Endothelial cell of umbilical vein (primary cell): ENCODE results near the gene CWC25. TPM values are rescaled to one million over a fixed set of nuclear protein-coding genes. Genes with fewer than 3 reads are reported as not detected.

ENCODE experiments used
- BruUV-seq: library from RNA; stranded (reverse); fragments of 400-500 nt; replicated peaks from 2 replicates; lab custom pipeline; 2021; lab: Mats Ljungman, UMichigan
- CTCF ChIA-PET: fragments of 300-600, 350-600 bp; sonication (Branson Sonifier 250); formaldehyde crosslinking; loops from one replicate; lab custom pipeline; 2021; ENCODE audit warnings: antibody characterized with exemption, inconsistent platforms; lab: Charles Lee
- POLR2A ChIA-PET: fragments of 300-600, 350-600 bp; sonication (Branson Sonifier 250); formaldehyde crosslinking; loops from one replicate; lab custom pipeline; 2021; ENCODE audit warnings: antibody characterized with exemption, inconsistent platforms; lab: Charles Lee
- DNase-seq: peaks from one replicate; pipeline ENCODE4 v3.0.0-alpha.2; 2011; ENCODE audit warnings: low read depth, low spot score
- FAIRE-seq: peaks from 2 replicates; lab custom pipeline; 2011; peaks lifted over from hg19 to GRCh38; lab: Jason Lieb, UNC
- H2AFZ ChIP-seq: 2 replicates; pipeline ENCODE4 v1.6.0; 2012; ENCODE audit warnings: low read depth, low read length, control low read depth, inconsistent platforms
- H3K27ac ChIP-seq: 2 replicates; pipeline ENCODE4 v1.5.1; 2011; ENCODE audit warnings: low read depth, mild to moderate bottlenecking, control low read depth, low read length, moderate library complexity; ENCODE audit not compliant: insufficient read depth
- H3K27me3 ChIP-seq, 2 experiments: 2 replicates each; pipeline versions ENCODE4 v1.6.0 to v1.6.1; 2011; ENCODE audit warnings: low read length in 2 of 2, mixed read lengths in 1 of 2; ENCODE audit not compliant: control insufficient read depth in 2 of 2, insufficient read depth in 2 of 2
- H3K36me3 ChIP-seq, 2 experiments: 2 replicates in 1 of 2; 3 replicates in 1 of 2; pipeline ENCODE4 v1.5.1; 2011; ENCODE audit warnings: low read length in 2 of 2, mild to moderate bottlenecking in 1 of 2, moderate library complexity in 1 of 2; ENCODE audit not compliant: control insufficient read depth in 2 of 2, insufficient read depth in 2 of 2; ENCODE audit errors: extremely low read depth in 1 of 2
- H3K4me1 ChIP-seq: 3 replicates; pipeline ENCODE4 v1.5.1; 2011; ENCODE audit warnings: mild to moderate bottlenecking, low read length; ENCODE audit not compliant: control insufficient read depth, insufficient read depth; ENCODE audit errors: extremely low read depth
- H3K4me2 ChIP-seq: 2 replicates; pipeline ENCODE4 v1.6.1; 2011; ENCODE audit warnings: low read length, control low read depth, mixed read lengths; ENCODE audit not compliant: insufficient read depth
- H3K4me3 ChIP-seq, 3 experiments: fragments of 200-600 bp in 1 of 3; sonication (generic), shearing (Covaris generic) in 1 of 3; replicated peaks in 1 of 3; 2 replicates each; pipeline ENCODE4 v1.5.1; 2011 to 2016; ENCODE audit warnings: control low read depth in 3 of 3, low read length in 3 of 3, mild to moderate bottlenecking in 2 of 3, inconsistent platforms in 1 of 3, low read depth in 1 of 3, moderate library complexity in 1 of 3; ENCODE audit not compliant: insufficient read depth in 1 of 3
- H3K79me2 ChIP-seq: 2 replicates; pipeline ENCODE4 v1.6.0; 2012; ENCODE audit warnings: low read length, inconsistent platforms; ENCODE audit not compliant: control insufficient read depth, insufficient read depth
- H3K9ac ChIP-seq: replicated peaks from 2 replicates; pipeline ENCODE3; 2011; ENCODE audit warnings: low read length, control low read depth; ENCODE audit not compliant: insufficient read depth; ENCODE audit errors: extremely low read depth
- H3K9me1 ChIP-seq: replicated peaks from 3 replicates; pipeline ENCODE4 v1.6.0; 2011; ENCODE audit warnings: mild to moderate bottlenecking, low read length; ENCODE audit not compliant: control insufficient read depth, insufficient read depth; ENCODE audit errors: extremely low read depth
- H3K9me3 ChIP-seq: replicated peaks from 2 replicates; pipeline ENCODE4 v1.5.1; 2012; ENCODE audit warnings: low read length, inconsistent platforms; ENCODE audit not compliant: control insufficient read depth, insufficient read depth
- H4K20me1 ChIP-seq: replicated peaks from 2 replicates; pipeline ENCODE3; 2011; ENCODE audit warnings: mild to moderate bottlenecking, low read length; ENCODE audit not compliant: control insufficient read depth, insufficient read depth; ENCODE audit errors: extremely low read depth
- GATA2 ChIP-seq: IDR thresholded peaks from 2 replicates; pipeline ENCODE4 v1.7.0; 2011; ENCODE audit warnings: low read depth, mild to moderate bottlenecking, moderate library complexity, mixed read lengths, low read length; ENCODE audit not compliant: insufficient read length, insufficient read depth
- dilution Hi-C: fragments of 300-500 bp; cut with MboI; formaldehyde crosslinking; loops from one replicate; pipeline ENCODE4 v1.15.0; 2019; ENCODE audit warnings: low sequenced_read_pairs; ENCODE audit not compliant: extremely low pct_ligation_motif_present
- intact Hi-C: fragments of 100-400 bp; cut with micrococcal nuclease; formaldehyde crosslinking; loops from one replicate; pipeline ENCODE4 v1.10.0; 2022
- polyA plus RNA-seq, 4 experiments: library from polyadenylated mRNA; depleted of rRNA in 3 of 4; stranded (reverse) in 3 of 4; unstranded in 1 of 4; fragments of >200 nt; gene quantifications; 2 replicates each; pipeline versions ENCODE4 v1.2.1 to v1.2.3, GENCODE V29; 2011 to 2012; ENCODE audit warnings: missing spikeins in 1 of 4
- total RNA-seq: library from RNA; stranded (reverse); gene quantifications from 2 replicates; pipeline ENCODE4 v1.2.3, GENCODE V29; 2021
- TF ChIP-seq, protein P1 (sequence below), 2 donors: IDR thresholded peaks; 1 replicate in 1 of 2; 2 replicates in 1 of 2; pipeline ENCODE4 v1.5.1; 2011; ENCODE audit warnings: low read length in 2 of 2, mild to moderate bottlenecking in 2 of 2, moderate library complexity in 2 of 2, control low read depth in 1 of 2, inconsistent platforms in 1 of 2, low read depth in 1 of 2; ENCODE audit not compliant: insufficient read depth in 1 of 2; ENCODE audit errors: extremely low read depth in 1 of 2

The CWC25 gene
- total and polyA plus RNA-seq, 2 donors (not counting 3 experiments of a cell fraction or from before 2014, with no cell fraction given), result 13.8 to 20.0 TPM

GRCh38 chr17:38867179-38867967 is 42.3 kb upstream of the CWC25 start:
- H2AFZ ChIP-seq, result peak overlapping the region; percentile 47
- no peaks in the 10 kb centered on the region for H3K9me1 ChIP-seq
- H4K20me1 ChIP-seq, result no peaks in the 10 kb centered on the region
- no peaks in the 10 kb centered on the region for H3K27me3 ChIP-seq
- ChIA-PET POLR2A (interaction anchor here (0.6 to 3.7 kb wide), 3 partner anchors 12 to 43 kb away, joined by 4 to 28 read pairs (median 18); partner anchors contain the start of gene RPL23), CTCF (interaction anchor here (0.7 to 3.6 kb wide), 8 partner anchors 14 to 286 kb away, joined by 3 to 23 read pairs (median 4); partner anchors contain the start of gene RPL23)
- peak; percentile 66 for DNase-seq
- TF ChIP-seq, protein P1, sequence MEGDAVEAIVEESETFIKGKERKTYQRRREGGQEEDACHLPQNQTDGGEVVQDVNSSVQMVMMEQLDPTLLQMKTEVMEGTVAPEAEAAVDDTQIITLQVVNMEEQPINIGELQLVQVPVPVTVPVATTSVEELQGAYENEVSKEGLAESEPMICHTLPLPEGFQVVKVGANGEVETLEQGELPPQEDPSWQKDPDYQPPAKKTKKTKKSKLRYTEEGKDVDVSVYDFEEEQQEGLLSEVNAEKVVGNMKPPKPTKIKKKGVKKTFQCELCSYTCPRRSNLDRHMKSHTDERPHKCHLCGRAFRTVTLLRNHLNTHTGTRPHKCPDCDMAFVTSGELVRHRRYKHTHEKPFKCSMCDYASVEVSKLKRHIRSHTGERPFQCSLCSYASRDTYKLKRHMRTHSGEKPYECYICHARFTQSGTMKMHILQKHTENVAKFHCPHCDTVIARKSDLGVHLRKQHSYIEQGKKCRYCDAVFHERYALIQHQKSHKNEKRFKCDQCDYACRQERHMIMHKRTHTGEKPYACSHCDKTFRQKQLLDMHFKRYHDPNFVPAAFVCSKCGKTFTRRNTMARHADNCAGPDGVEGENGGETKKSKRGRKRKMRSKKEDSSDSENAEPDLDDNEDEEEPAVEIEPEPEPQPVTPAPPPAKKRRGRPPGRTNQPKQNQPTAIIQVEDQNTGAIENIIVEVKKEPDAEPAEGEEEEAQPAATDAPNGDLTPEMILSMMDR (IDR thresholded peaks at IDR 0.05; ENCODE audit: extremely low read depth in 1 of 2, insufficient read depth in 1 of 2, low read depth in 1 of 2, low read length in 2 of 2), result peak in 1 of 2 donors; percentile 7
- TF ChIP-seq GATA2, result no peak
- H3K4me1 ChIP-seq, result peaks cover 31% of the 10 kb centered on the region
- intact Hi-C loops (loop anchor here (5.0 kb wide), 1 partner anchor 165 kb away; no protein-coding TSS in a partner anchor), dilution Hi-C loops (no loop called here)
- peak; percentile 85 for FAIRE-seq
- H3K9ac ChIP-seq, result no peak overlapping the region
- H3K79me2 ChIP-seq, result peaks cover 23% of the 10 kb centered on the region
- H3K27ac ChIP-seq, result no peak overlapping the region
- peak overlapping the region; percentile 72 for H3K4me2 ChIP-seq
- H3K36me3 ChIP-seq, result no peaks in the 10 kb centered on the region
- H3K9me3 ChIP-seq, result no peaks in the 10 kb centered on the region
- no TSS peak for BruUV-seq
- peak overlapping the region; percentile 4 to 74 (median 25) for H3K4me3 ChIP-seq
